GM12878 (cell line): ENCODE results near the gene TUT4. TPM values are rescaled to one million over a fixed set of nuclear protein-coding genes. Genes with fewer than 3 reads are reported as not detected.

ENCODE experiments used
- ATAC-seq: fragments of 200-7000 bp; cut with Tn5 transposase; 3 replicates; pipeline ENCODE4 v1.9.1; 2020; ENCODE audit warnings: mild to moderate bottlenecking, moderate library complexity
- BruUV-seq: library from RNA; stranded (reverse); fragments of 400-500 nt; replicated peaks from 2 replicates; lab custom pipeline; 2021; lab: Mats Ljungman, UMichigan
- CTCF ChIA-PET: fragments of 300-600 bp; sonication (Branson Sonifier 250); formaldehyde crosslinking; extraction: SDS; loops from one replicate; lab custom pipeline; 2021; ENCODE audit warnings: inconsistent platforms; lab: Yijun Ruan, JAX
- POLR2A ChIA-PET: fragments of 350-600 bp; formaldehyde crosslinking; extraction: SDS; loops from one replicate; lab custom pipeline; 2021; ENCODE audit warnings: inconsistent platforms; lab: Charles Lee
- RAD21 ChIA-PET: fragments of 300-600 bp; sonication (Branson Sonifier 250); formaldehyde crosslinking; loops from one replicate; lab custom pipeline; 2023; ENCODE audit warnings: antibody characterized with exemption; ENCODE audit not compliant: unreplicated experiment; lab: Charles Lee
- SMC1A ChIA-PET: fragments of 300-600 bp; sonication (Branson Sonifier 250); formaldehyde crosslinking; loops from one replicate; lab custom pipeline; 2023; ENCODE audit not compliant: unreplicated experiment, uncharacterized antibody; lab: Charles Lee
- DNase-seq: peaks from one replicate; pipeline ENCODE4 v3.0.0-alpha.2; 2011; ENCODE audit warnings: low read depth, low spot score
- FAIRE-seq: peaks from 3 replicates; lab custom pipeline; 2011; peaks lifted over from hg19 to GRCh38; lab: Jason Lieb, UNC
- H2AFZ ChIP-seq: 2 replicates; pipeline ENCODE4 v1.6.0; 2011; ENCODE audit warnings: low read depth, low read length, control low read depth; ENCODE audit not compliant: control insufficient read depth
- H3K27ac ChIP-seq: 2 replicates; pipeline ENCODE4 v1.5.1; 2011; ENCODE audit warnings: control low read depth; ENCODE audit not compliant: control insufficient read depth, insufficient read depth
- H3K27me3 ChIP-seq, 2 experiments: replicated peaks in 1 of 2; 2 replicates each; pipeline versions ENCODE4 v1.6.0 to v1.6.1; 2011; ENCODE audit warnings: low read length in 1 of 2; ENCODE audit not compliant: control insufficient read depth in 2 of 2, insufficient read depth in 2 of 2
- H3K36me3 ChIP-seq, 2 experiments: 2 replicates each; pipeline ENCODE4 v1.5.1; 2011; ENCODE audit warnings: low read length in 1 of 2; ENCODE audit not compliant: control insufficient read depth in 2 of 2, insufficient read depth in 2 of 2
- H3K4me1 ChIP-seq: 2 replicates; pipeline ENCODE4 v1.6.1; 2011; ENCODE audit warnings: mild to moderate bottlenecking, low read length, moderate library complexity, mixed read lengths; ENCODE audit not compliant: control insufficient read depth, insufficient read depth
- H3K4me2 ChIP-seq: 2 replicates; pipeline ENCODE4 v1.6.0; 2011; ENCODE audit warnings: control low read depth; ENCODE audit not compliant: control insufficient read depth, insufficient read depth
- H3K4me3 ChIP-seq: fragments of 200-600 bp; sonication (generic); 2 replicates; pipeline ENCODE4 v1.5.1; 2016
- H3K79me2 ChIP-seq: 2 replicates; pipeline ENCODE4 v1.6.0; 2011; ENCODE audit warnings: low read length; ENCODE audit not compliant: control insufficient read depth, insufficient read depth
- H3K9ac ChIP-seq: 2 replicates; pipeline ENCODE4 v1.8.0; 2011; ENCODE audit warnings: low read length, control low read depth, mixed read lengths; ENCODE audit not compliant: control insufficient read depth, insufficient read depth
- H3K9me3 ChIP-seq: replicated peaks from 3 replicates; pipeline ENCODE4 v1.5.1; 2011; ENCODE audit warnings: mild to moderate bottlenecking, low read length; ENCODE audit not compliant: control insufficient read depth, insufficient read depth
- H4K20me1 ChIP-seq: 2 replicates; pipeline ENCODE4 v1.6.0; 2011; ENCODE audit not compliant: control insufficient read depth, insufficient read depth
- EP300 ChIP-seq, 2 experiments: fragments of 150-350 bp in 1 of 2; IDR thresholded peaks; 2 replicates each; pipeline ENCODE4 v1.6.1; 2011 to 2012; ENCODE audit warnings: low read depth in 2 of 2, low read length in 2 of 2, borderline replicate concordance in 1 of 2, improper control_type of control experiment in 1 of 2, inconsistent platforms in 1 of 2; ENCODE audit not compliant: control insufficient read depth in 1 of 2
- ESRRA ChIP-seq: IDR thresholded peaks from 2 replicates; pipeline ENCODE4 v1.6.1; 2012; ENCODE audit warnings: mild to moderate bottlenecking, low read length, improper control_type of control experiment
- FOXK2 ChIP-seq: fragments of 450-650 bp; IDR thresholded peaks from 2 replicates; pipeline ENCODE4 v1.6.1; 2017; ENCODE audit warnings: mild to moderate bottlenecking, moderate library complexity
- IKZF1 ChIP-seq: fragments of 450-650 bp; conservative IDR thresholded peaks from 2 replicates; pipeline ENCODE4 v1.6.1; 2017; ENCODE audit warnings: antibody characterized with exemption, mild to moderate bottlenecking
- IKZF2 ChIP-seq, 2 experiments: fragments of 450-650 bp; IDR thresholded peaks; 2 replicates each; pipeline ENCODE4 v1.6.1; 2017; ENCODE audit warnings: mild to moderate bottlenecking in 2 of 2, moderate library complexity in 2 of 2
- LARP7 ChIP-seq: fragments of 450-650 bp; IDR thresholded peaks from 2 replicates; pipeline ENCODE4 v1.6.1; 2017; ENCODE audit warnings: mild to moderate bottlenecking
- MYC ChIP-seq: IDR thresholded peaks from 2 replicates; pipeline ENCODE4 v1.6.1; 2011; ENCODE audit warnings: mild to moderate bottlenecking, low read length, moderate library complexity, inconsistent platforms; ENCODE audit not compliant: insufficient read depth, insufficient replicate concordance, insufficient read length, severe bottlenecking
- RAD21 ChIP-seq: IDR thresholded peaks from 2 replicates; pipeline ENCODE4 v1.6.1; 2011; ENCODE audit warnings: mild to moderate bottlenecking, low read depth, low read length, moderate library complexity; ENCODE audit not compliant: insufficient read depth
- SIN3A ChIP-seq: IDR thresholded peaks from 2 replicates; pipeline ENCODE4 v1.6.1; 2012; ENCODE audit warnings: low read depth, low read length, improper control_type of control experiment
- SMAD5 ChIP-seq: IDR thresholded peaks from 2 replicates; pipeline ENCODE4 v1.6.1; 2016; ENCODE audit warnings: antibody characterized with exemption, low read depth
- SREBF1 ChIP-seq: IDR thresholded peaks from 2 replicates; pipeline ENCODE4 v1.6.1; 2012; ENCODE audit warnings: mild to moderate bottlenecking, low read length
- STAT3 ChIP-seq: IDR thresholded peaks from 2 replicates; pipeline ENCODE4 v1.6.1; 2011; ENCODE audit warnings: low read depth, low read length, improper control_type of control experiment
- TARDBP ChIP-seq: IDR thresholded peaks from 2 replicates; pipeline ENCODE4 v1.6.1; 2016; ENCODE audit warnings: borderline replicate concordance
- TCF3 ChIP-seq: IDR thresholded peaks from 2 replicates; pipeline ENCODE4 v1.6.1; 2012; ENCODE audit warnings: low read depth, mild to moderate bottlenecking, low read length, borderline replicate concordance; ENCODE audit not compliant: insufficient read depth
- YY1 ChIP-seq: IDR thresholded peaks from 2 replicates; pipeline ENCODE4 v1.6.1; 2011; ENCODE audit warnings: low read depth, mild to moderate bottlenecking, low read length
- ZZZ3 ChIP-seq: IDR thresholded peaks from 2 replicates; pipeline ENCODE4 v1.6.1; 2011; ENCODE audit warnings: low read depth; ENCODE audit not compliant: control insufficient read depth, insufficient read length
- WGBS: methylation state at CpG from one replicate; pipeline ENCODE4 v1.1.6; 2016; ENCODE audit warnings: low lambda C conversion rate; ENCODE audit not compliant: insufficient replicate concordance, insufficient coverage; ENCODE audit errors: missing lambda C conversion rate; 5-methylcytosine and 5-hydroxymethylcytosine counted together
- in situ Hi-C: fragments of 300-500 bp; cut with MboI; formaldehyde crosslinking; loops from 9 replicates; pipeline ENCODE4 v1.14.3; 2018; ENCODE audit warnings: mixed read lengths
- intact Hi-C: fragments of 100-400 bp; cut with micrococcal nuclease; formaldehyde crosslinking; loops from one replicate; pipeline ENCODE4 v1.14.2; 2022; ENCODE audit not compliant: unreplicated experiment
- polyA plus RNA-seq, 11 experiments: library from polyadenylated mRNA; depleted of rRNA in 4 of 11; unstranded in 6 of 11; stranded (reverse) in 5 of 11; fragments of >200 nt; fragmentation: Nextera tagmentation in 4 of 11; fragmentation: Illumina TruSeq in 1 of 11; extraction: Ambion mirVana in 4 of 11; extraction: Trizol in 1 of 11; gene quantifications; 1 replicate in 1 of 11; 2 replicates in 10 of 11; pipeline versions ENCODE4 v1.2.1 to v1.2.3, GENCODE V29; 2011 to 2016; ENCODE audit warnings: inconsistent platforms in 2 of 11, missing spikeins in 2 of 11, low read depth in 1 of 11
- total RNA-seq, 4 experiments: library from RNA; depleted of rRNA in 3 of 4; stranded (reverse); fragments of >200 nt in 3 of 4; fragmentation: Illumina TruSeq in 1 of 4; extraction: Trizol in 1 of 4; gene quantifications; 2 replicates each; pipeline versions ENCODE4 v1.2.1 to v1.2.3, GENCODE V29; 2013 to 2021
- TF ChIP-seq, protein P1 (sequence below): IDR thresholded peaks from 2 replicates; pipeline ENCODE4 v1.6.1; 2011; ENCODE audit warnings: borderline replicate concordance, low read depth, mild to moderate bottlenecking, moderate library complexity, mixed read lengths, low read length; ENCODE audit not compliant: insufficient read depth; ENCODE audit errors: extremely low read length

The TUT4 gene
- total and polyA plus RNA-seq, 10 of the 15 experiments (the other 5 are each of a cell fraction or from before 2014, with no cell fraction given) = 9.4 to 40.7 (median 27.6) TPM

DNA sequence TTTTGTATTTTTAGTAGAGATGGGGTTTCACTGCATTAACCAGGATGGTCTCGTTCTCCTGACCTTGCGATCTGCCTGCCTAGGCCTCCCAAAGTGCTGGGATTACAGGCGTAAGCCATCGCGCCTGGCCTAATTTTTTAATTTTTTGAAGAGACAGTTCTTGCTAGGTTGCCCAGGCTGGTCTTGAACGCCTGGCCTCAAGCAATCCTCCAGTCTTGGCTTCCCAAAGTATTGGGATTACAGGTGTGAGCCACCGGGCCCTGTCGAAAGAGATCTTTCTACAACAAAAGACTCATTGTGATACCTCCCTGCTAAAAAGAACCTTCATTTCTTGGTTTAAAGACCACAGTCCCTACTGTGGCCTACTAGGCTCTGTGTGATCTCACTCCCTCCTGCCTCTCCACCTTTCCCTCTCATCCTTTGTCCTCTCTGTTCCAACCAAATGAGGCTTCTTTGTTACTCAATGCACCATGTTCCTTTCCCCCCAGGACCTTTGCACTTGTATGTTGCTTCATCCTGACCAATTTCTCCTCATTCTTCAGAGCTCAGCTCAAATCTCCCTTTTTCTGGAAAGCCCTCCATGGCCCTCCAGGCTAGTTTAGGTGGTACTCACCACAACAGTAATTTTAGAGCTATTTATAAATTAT is 47.8 kb upstream of the TUT4 start:
- no peak overlapping the region for H3K9ac ChIP-seq
- ATAC-seq (no peak), FAIRE-seq (no peak), DNase-seq (no peak)
- RAD21 ChIA-PET = interaction anchor here (0.6 kb wide), 1 partner anchor 19 kb away, joined by 4 read pairs; no protein-coding TSS in a partner anchor
- H3K4me2 ChIP-seq = no peak overlapping the region
- WGBS = 95% methylated on average over 8 of the region's 8 CpGs
- no TSS peak for BruUV-seq
- no peaks in the 10 kb centered on the region for H3K9me3 ChIP-seq
- H3K27ac ChIP-seq = no peak overlapping the region
- SMC1A ChIA-PET = interaction anchor here (1.0 to 1.6 kb wide), 4 partner anchors 8 to 196 kb away, joined by 3 to 5 read pairs (median 4); partner anchors contain the start of genes ORC1 and PRPF38A
- H3K27me3 ChIP-seq = peaks cover 1 to 4% of the 10 kb centered on the region in 2 experiments; a peak in 3 of 4 replicates
- intact Hi-C loops = no loop called here
- CTCF ChIA-PET = no interaction called here
- TF ChIP-seq TARDBP = no peak
- TF ChIP-seq SIN3A = no peak
- TF ChIP-seq MYC = no peak
- no peak for TF ChIP-seq IKZF2 (IDR thresholded peaks at IDR 0.05)
- no peak for TF ChIP-seq ZZZ3
- H3K79me2 ChIP-seq = no peaks in the 10 kb centered on the region
- in situ Hi-C loops = no loop called here
- no peak overlapping the region for H2AFZ ChIP-seq
- POLR2A ChIA-PET = interaction anchor here (1.3 kb wide), 1 partner anchor 8 kb away, joined by 5 read pairs; no protein-coding TSS in a partner anchor
- H4K20me1 ChIP-seq = no peaks in the 10 kb centered on the region
- H3K4me3 ChIP-seq = no peak overlapping the region
- H3K36me3 ChIP-seq = no peaks in the 10 kb centered on the region
- H3K4me1 ChIP-seq = peaks cover 24% of the 10 kb centered on the region

DNA sequence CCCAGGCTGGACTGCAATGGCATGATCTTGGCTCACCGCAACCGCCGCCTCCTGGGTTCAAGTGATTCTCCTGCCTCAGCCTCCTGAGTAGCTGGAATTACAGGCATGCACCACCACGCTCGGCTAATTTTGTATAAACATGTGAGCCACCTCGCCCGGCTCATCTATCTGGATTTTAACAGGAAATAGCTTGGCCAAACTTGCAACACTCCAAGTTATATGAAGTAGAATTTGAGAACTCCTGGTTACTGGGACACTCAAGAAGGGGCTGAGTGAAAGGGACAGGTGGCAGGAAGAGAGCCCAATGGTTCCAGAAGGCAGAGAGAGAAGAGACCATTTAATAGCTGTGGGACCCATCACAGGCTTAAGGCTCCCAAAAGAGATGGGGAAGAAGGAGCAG is 46.3 kb upstream of the TUT4 start:
- H3K9me3 ChIP-seq = no peaks in the 10 kb centered on the region
- SMC1A ChIA-PET = no interaction called here
- CTCF ChIA-PET = no interaction called here
- H4K20me1 ChIP-seq = no peaks in the 10 kb centered on the region
- H3K36me3 ChIP-seq = no peaks in the 10 kb centered on the region
- DNase-seq = no peak
- H3K4me1 ChIP-seq = peaks cover 23% of the 10 kb centered on the region
- ATAC-seq = no peak
- POLR2A ChIA-PET = interaction anchor here (0.5 kb wide), 1 partner anchor 428 kb away, joined by 4 read pairs; no protein-coding TSS in a partner anchor
- intact Hi-C loops = no loop called here
- in situ Hi-C loops = no loop called here
- no peak overlapping the region for H3K4me3 ChIP-seq
- H3K9ac ChIP-seq = no peak overlapping the region
- H2AFZ ChIP-seq = no peak overlapping the region
- H3K27ac ChIP-seq = no peak overlapping the region
- BruUV-seq = no TSS peak
- WGBS = 97% methylated on average over 7 of the region's 7 CpGs
- RAD21 ChIA-PET = no interaction called here
- FAIRE-seq = no peak
- no peaks in the 10 kb centered on the region for H3K79me2 ChIP-seq
- peaks cover 1 to 4% of the 10 kb centered on the region in 2 experiments; a peak in 3 of 4 replicates for H3K27me3 ChIP-seq
- no peak overlapping the region for H3K4me2 ChIP-seq
- TF ChIP-seq IKZF1 (no peak), YY1 (no peak), FOXK2 (no peak), TCF3 (no peak), SMAD5 (no peak), STAT3 (no peak), RAD21 (no peak), EP300 (IDR thresholded peaks at IDR 0.05; ENCODE audit: borderline replicate concordance in 1 of 2, control insufficient read depth in 1 of 2, low read depth in 2 of 2, low read length in 2 of 2) (no peak), LARP7 (no peak), SREBF1 (no peak), ESRRA (no peak)
- TF ChIP-seq, protein P1, sequence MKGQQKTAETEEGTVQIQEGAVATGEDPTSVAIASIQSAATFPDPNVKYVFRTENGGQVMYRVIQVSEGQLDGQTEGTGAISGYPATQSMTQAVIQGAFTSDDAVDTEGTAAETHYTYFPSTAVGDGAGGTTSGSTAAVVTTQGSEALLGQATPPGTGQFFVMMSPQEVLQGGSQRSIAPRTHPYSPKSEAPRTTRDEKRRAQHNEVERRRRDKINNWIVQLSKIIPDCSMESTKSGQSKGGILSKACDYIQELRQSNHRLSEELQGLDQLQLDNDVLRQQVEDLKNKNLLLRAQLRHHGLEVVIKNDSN = no peak
